Right cardiac atrium (tissue), 5 donors: Measurements from ENCODE around the gene AHCYL2. TPM values are rescaled to one million over a fixed set of nuclear protein-coding genes. Genes with fewer than 3 reads are reported as not detected.
"Not testable (repeated sequence)": the region's sequence is repeated elsewhere in the genome, so short reads cannot be mapped to it uniquely, and the experiment has no call there.

Source experiments
- ATAC-seq, 2 donors: fragments of 200-7000 bp; cut with Tn5 transposase; one replicate each; pipeline versions ENCODE4 v1.8.0 to v1.9.1; 2020; ENCODE audit warnings: moderate library complexity in 2 of 2, mild to moderate bottlenecking in 1 of 2
- DNase-seq, 3 donors: peaks; one replicate each; pipeline ENCODE4 v3.0.0-alpha.2; 2020
- H3K27ac ChIP-seq: one replicate; pipeline ENCODE4 v1.5.1; 2013; ENCODE audit warnings: mild to moderate bottlenecking, low read length, control low read depth, moderate library complexity
- H3K27me3 ChIP-seq: one replicate; pipeline ENCODE4 v1.6.1; 2013; ENCODE audit not compliant: control insufficient read depth, insufficient read depth
- H3K4me1 ChIP-seq: one replicate; pipeline ENCODE4 v1.6.1; 2013; ENCODE audit warnings: low read length; ENCODE audit not compliant: control insufficient read depth, insufficient read depth
- H3K4me3 ChIP-seq: one replicate; pipeline ENCODE4 v1.5.1; 2013; ENCODE audit warnings: low read length, control low read depth
- H3K9me3 ChIP-seq: one replicate; pipeline ENCODE4 v1.6.1; 2013; ENCODE audit warnings: low read length; ENCODE audit not compliant: control insufficient read depth
- WGBS: extraction: QIAGEN DNeasy Blood & Tissue Kit; methylation state at CpG from one replicate; pipeline ENCODE4 v1.1.7; 2013; 5-methylcytosine and 5-hydroxymethylcytosine counted together
- intact Hi-C, 4 donors: fragments of 100-400 bp; cut with DNase I; formaldehyde crosslinking; loops; one replicate each; pipeline versions ENCODE4 v1.11.0 to v1.14.0; 2022 to 2023
- polyA plus RNA-seq: library from polyadenylated mRNA; stranded (reverse); fragments of 200-250 nt; gene quantifications from one replicate; pipeline ENCODE4 v1.2.3, GENCODE V29; 2013
- total RNA-seq, 4 donors: library from RNA; stranded (reverse); fragmentation: NEBNext Ultra II Directional; extraction: Animal tissue kit (Norgen Biotek cat#: 25700); gene quantifications; one replicate each; pipeline ENCODE4 v1.2.1, GENCODE V29; 2021
- donor health status: healthy with polysubstance abuse.
- donor health status: DM: no; HTN: yes; CAD: no.
- donor health status: DM: no; HTN: no; CAD: no.
- donor health status: DM: no; HTN: yes; CAD: no; lungs with severe emphysema.
- donor health status: DM: yes; HTN: yes; CAD: no.

The AHCYL2 gene
- total and polyA plus RNA-seq, 5 donors = 1.8 to 8.8 (median 7.1) TPM

- DNase-seq = no peak
- 72% methylated on average over 1 of the region's 1 CpG for WGBS
- Histone ChIP-seq H3K4me3 (no peak overlapping the region), H3K27ac (no peak overlapping the region), H3K4me1 (no peaks in the 10 kb centered on the region), H3K9me3 (no peaks in the 10 kb centered on the region), H3K27me3 (no peaks in the 10 kb centered on the region)
- ATAC-seq = no peak
- intact Hi-C loops = loop anchor here in 2 of 4 donors (10.0 kb wide), 1 partner anchor 248 kb away; no protein-coding TSS in a partner anchor
Measured at GRCh38 chr7:129462420-129462819, 237.6 kb downstream of the AHCYL2 start.

- ATAC-seq (no peak), DNase-seq (no peak)
- H3K4me3 ChIP-seq = no peak overlapping the region
- no peaks in the 10 kb centered on the region for H3K9me3 ChIP-seq
- WGBS = 73% methylated on average over 4 of the region's 4 CpGs
- no peaks in the 10 kb centered on the region for H3K27me3 ChIP-seq
- no peaks in the 10 kb centered on the region for H3K4me1 ChIP-seq
- intact Hi-C loops = loop anchor here in 2 of 4 donors (10.0 kb wide), 1 partner anchor 249 kb away; no protein-coding TSS in a partner anchor
- H3K27ac ChIP-seq = no peak overlapping the region
Measured at GRCh38 chr7:129464194-129464593, 239.4 kb downstream of the AHCYL2 start.

DNA sequence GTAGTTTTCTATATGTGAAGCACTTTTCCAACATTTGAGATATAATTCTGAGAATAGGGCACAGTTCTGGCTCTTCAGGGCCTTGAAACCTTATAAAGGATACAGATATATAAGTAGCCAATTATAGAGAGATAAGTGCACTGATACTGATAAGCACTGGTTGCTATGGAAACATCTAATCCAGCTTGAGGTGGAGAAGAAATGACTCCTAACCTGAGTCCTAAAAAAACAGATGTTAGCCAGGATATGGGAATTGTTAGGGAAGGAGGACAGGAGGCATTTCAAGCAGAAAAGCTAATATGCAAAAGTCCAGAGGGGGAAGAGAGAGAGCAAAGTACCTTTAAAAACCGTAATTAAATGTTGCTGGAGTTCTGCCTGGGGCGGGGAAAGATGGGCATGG is 240.2 kb downstream of the AHCYL2 start:
- DNase-seq = no peak
- intact Hi-C loops = loop anchor here in 3 of 4 donors (5.0 to 10.0 kb wide), 2 partner anchors 98 to 250 kb away; no protein-coding TSS in a partner anchor
- no peak for ATAC-seq
- no peaks in the 10 kb centered on the region for H3K27me3 ChIP-seq
- H3K27ac ChIP-seq = no peak overlapping the region
- WGBS = 65% methylated on average over 2 of the region's 2 CpGs
- no peak overlapping the region for H3K4me3 ChIP-seq
- H3K9me3 ChIP-seq = no peaks in the 10 kb centered on the region
- H3K4me1 ChIP-seq = no peaks in the 10 kb centered on the region

- WGBS = 54% methylated on average over 3 of the region's 3 CpGs
- Histone ChIP-seq H3K27ac (no peak overlapping the region), H3K4me1 (no peaks in the 10 kb centered on the region), H3K9me3 (no peaks in the 10 kb centered on the region), H3K27me3 (no peaks in the 10 kb centered on the region), H3K4me3 (no peak overlapping the region)
- intact Hi-C loops = loop anchor here in 3 of 4 donors (5.0 to 10.0 kb wide), 2 partner anchors 99 to 252 kb away; no protein-coding TSS in a partner anchor
- ATAC-seq (no peak), DNase-seq (no peak)
Measured at GRCh38 chr7:129466796-129467195, 242.0 kb downstream of the AHCYL2 start.

DNA sequence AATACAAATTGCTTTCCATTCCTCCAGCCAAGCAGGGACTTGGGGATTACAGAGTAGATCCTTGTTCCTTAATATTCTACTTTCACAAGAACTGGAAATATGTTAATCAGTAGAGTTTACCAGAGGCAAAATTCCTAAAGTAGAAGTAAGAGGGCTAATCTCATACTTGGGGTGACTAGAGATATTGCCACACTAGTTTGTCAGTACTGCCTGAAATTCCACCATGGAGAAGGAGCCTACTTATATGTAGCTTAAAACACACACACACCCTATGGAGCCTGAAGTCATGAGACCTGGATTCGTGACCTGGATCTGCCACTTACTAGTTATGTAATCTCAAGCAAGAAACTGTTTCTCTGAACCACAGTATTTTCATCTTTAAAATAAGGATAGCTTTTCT is 243.3 kb downstream of the AHCYL2 start:
- H3K9me3 ChIP-seq = no peaks in the 10 kb centered on the region
- ATAC-seq (no peak), DNase-seq (no peak)
- WGBS = 60% methylated on average over 1 of the region's 1 CpG
- H3K4me3 ChIP-seq = no peak overlapping the region
- H3K27me3 ChIP-seq = no peaks in the 10 kb centered on the region
- intact Hi-C loops = loop anchor here in 3 of 4 donors (5.0 to 10.0 kb wide), 2 partner anchors 101 to 253 kb away; no protein-coding TSS in a partner anchor
- H3K4me1 ChIP-seq = no peaks in the 10 kb centered on the region
- no peak overlapping the region for H3K27ac ChIP-seq

DNA sequence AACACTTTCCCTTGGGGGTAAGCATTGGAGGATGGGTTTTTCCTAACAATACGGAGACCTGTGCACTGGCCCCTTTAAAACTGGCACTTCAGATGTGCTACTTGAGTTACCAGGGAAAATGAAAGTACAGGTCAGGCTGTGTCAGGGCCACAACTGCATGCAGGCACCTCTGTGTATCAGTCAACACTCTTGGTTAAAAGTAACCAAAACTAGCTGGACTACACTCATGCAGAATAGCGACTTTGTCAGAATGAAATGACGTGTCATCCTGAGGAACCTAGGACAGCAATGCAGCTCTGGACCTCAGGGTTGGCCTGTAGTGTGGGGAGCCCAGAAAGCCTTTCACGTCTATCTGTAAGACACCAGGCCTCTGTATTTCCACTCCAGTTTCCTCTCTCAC is 243.7 kb downstream of the AHCYL2 start:
- Histone ChIP-seq H3K4me1 (no peaks in the 10 kb centered on the region), H3K27me3 (no peaks in the 10 kb centered on the region), H3K27ac (no peak overlapping the region), H3K4me3 (no peak overlapping the region), H3K9me3 (no peaks in the 10 kb centered on the region)
- no peak for DNase-seq
- intact Hi-C loops = loop anchor here in 3 of 4 donors (5.0 to 10.0 kb wide), 2 partner anchors 101 to 254 kb away; no protein-coding TSS in a partner anchor
- ATAC-seq = peak in 1 of 2 donors; percentile 34
- WGBS = 63% methylated on average over 4 of the region's 4 CpGs

DNA sequence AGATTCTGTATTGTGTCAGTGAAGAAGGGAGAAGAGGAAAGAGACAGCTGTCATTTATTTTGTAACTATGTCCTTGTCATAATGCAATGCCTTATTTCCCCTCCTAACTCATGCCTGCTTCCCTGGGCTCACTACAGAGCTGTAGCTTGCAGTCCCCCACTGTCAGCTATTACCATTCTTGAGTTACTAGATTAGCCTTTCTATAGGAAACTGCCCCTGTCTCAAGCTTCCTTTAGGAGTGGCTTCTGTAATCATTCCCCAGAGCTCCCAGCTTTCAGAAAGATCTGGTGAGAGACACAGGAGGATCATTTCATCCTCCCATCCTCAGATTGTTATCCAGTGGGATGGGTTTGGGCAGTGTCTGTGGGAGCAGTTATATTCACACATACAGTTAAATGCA is 245.1 kb downstream of the AHCYL2 start:
- Histone ChIP-seq H3K4me3 (no peak overlapping the region), H3K9me3 (no peaks in the 10 kb centered on the region), H3K4me1 (no peaks in the 10 kb centered on the region), H3K27me3 (no peaks in the 10 kb centered on the region), H3K27ac (no peak overlapping the region)
- intact Hi-C loops = loop anchor here (5.0 to 10.0 kb wide), 3 partner anchors 103 to 258 kb away; no protein-coding TSS in a partner anchor
- DNase-seq (no peak), ATAC-seq (no peak)

- ATAC-seq (no peak), DNase-seq (no peak)
- no peaks in the 10 kb centered on the region for H3K4me1 ChIP-seq
- H3K27me3 ChIP-seq = no peaks in the 10 kb centered on the region
- no peaks in the 10 kb centered on the region for H3K9me3 ChIP-seq
- intact Hi-C loops = loop anchor here in 2 of 4 donors (5.0 kb wide), 2 partner anchors 103 to 258 kb away; no protein-coding TSS in a partner anchor
- no peak overlapping the region for H3K27ac ChIP-seq
- 95% methylated on average over 1 of the region's 1 CpG for WGBS
- no peak overlapping the region for H3K4me3 ChIP-seq
Measured at GRCh38 chr7:129470411-129470810, 245.6 kb downstream of the AHCYL2 start.

- intact Hi-C loops = loop anchor here in 2 of 4 donors (5.0 kb wide), 2 partner anchors 104 to 259 kb away; no protein-coding TSS in a partner anchor
- no peak for ATAC-seq
- no peak overlapping the region for H3K27ac ChIP-seq
Measured at GRCh38 chr7:129471402-129471827, 246.6 kb downstream of the AHCYL2 start.

GRCh38 chr7:129475931-129476330 is 251.1 kb downstream of the AHCYL2 start:
- H3K27me3 ChIP-seq, H3K9me3 ChIP-seq, ATAC-seq, H3K27ac ChIP-seq, H3K4me1 ChIP-seq, intact Hi-C loops, H3K4me3 ChIP-seq: not testable (repeated sequence)
- 95% methylated on average over 27 of the region's 27 CpGs for WGBS
- peak in 1 of 3 donors; percentile 40 for DNase-seq

More at GRCh38 chr7:129471402-129471827, 246.6 kb downstream of the AHCYL2 start:
- no peaks in the 10 kb centered on the region for H3K27me3 ChIP-seq
- H3K4me3 ChIP-seq = no peak overlapping the region
- H3K9me3 ChIP-seq = no peaks in the 10 kb centered on the region
- no peak for DNase-seq
- no peaks in the 10 kb centered on the region for H3K4me1 ChIP-seq

- H3K4me1 ChIP-seq, ATAC-seq, intact Hi-C loops, H3K9me3 ChIP-seq, H3K27ac ChIP-seq, H3K27me3 ChIP-seq, H3K4me3 ChIP-seq: not testable (repeated sequence)
- DNase-seq = peak in 1 of 3 donors; percentile 55
- WGBS = 98% methylated on average over 23 of the region's 27 CpGs
Measured at GRCh38 chr7:129476398-129476797, 251.6 kb downstream of the AHCYL2 start.
